Karpas-422 (cell line): ENCODE results near the gene CYB5B. TPM values are rescaled to one million over a fixed set of nuclear protein-coding genes. Genes with fewer than 3 reads are reported as not detected.

Experiments
- DNase-seq: peaks from one replicate; pipeline ENCODE4 v3.0.0-alpha.2; 2015
- H2AFZ ChIP-seq: fragments of 200-600 bp; sonication (generic); 2 replicates; pipeline ENCODE4 v1.6.1; 2014; ENCODE audit warnings: antibody characterized with exemption, low read length, mixed read lengths
- H3K27ac ChIP-seq: fragments of 200-600 bp; sonication (generic); 2 replicates; pipeline ENCODE4 v1.5.1; 2014; ENCODE audit warnings: mild to moderate bottlenecking, low read length, moderate library complexity
- H3K27me3 ChIP-seq: fragments of 200-600 bp; sonication (generic); 2 replicates; pipeline ENCODE4 v1.6.1; 2014; ENCODE audit warnings: low read length, mixed read lengths
- H3K36me3 ChIP-seq: fragments of 200-600 bp; sonication (generic); 2 replicates; pipeline ENCODE4 v1.6.1; 2014; ENCODE audit warnings: low read length, mixed read lengths; ENCODE audit not compliant: insufficient read depth
- H3K4me1 ChIP-seq: fragments of 200-600 bp; sonication (generic); 2 replicates; pipeline ENCODE4 v1.6.1; 2014; ENCODE audit warnings: mild to moderate bottlenecking, low read length, mixed read lengths
- H3K4me2 ChIP-seq: fragments of 200-600 bp; sonication (generic); 2 replicates; pipeline ENCODE4 v1.6.1; 2014; ENCODE audit warnings: low read length, low read depth, mild to moderate bottlenecking; ENCODE audit not compliant: poor library complexity, severe bottlenecking
- H3K4me3 ChIP-seq: fragments of 200-600 bp; sonication (generic); 2 replicates; pipeline ENCODE4 v1.5.1; 2014; ENCODE audit warnings: mild to moderate bottlenecking, antibody characterized with exemption, low read length, mixed read lengths
- H3K79me2 ChIP-seq: fragments of 200-600 bp; sonication (generic); 2 replicates; pipeline ENCODE4 v1.6.1; 2014; ENCODE audit warnings: mild to moderate bottlenecking, low read length, mixed read lengths
- H3K9ac ChIP-seq: fragments of 200-600 bp; sonication (generic); 2 replicates; pipeline ENCODE4 v1.6.0; 2014; ENCODE audit warnings: low read length
- H3K9me2 ChIP-seq: fragments of 200-600 bp; sonication (generic), shearing (Covaris generic); replicated peaks from 2 replicates; pipeline ENCODE4 v1.6.0; 2014; ENCODE audit warnings: mild to moderate bottlenecking, low read length, moderate library complexity; ENCODE audit not compliant: insufficient read depth
- H3K9me3 ChIP-seq: fragments of 300-700, 200-600 bp; sonication (generic); 2 replicates; pipeline ENCODE4 v1.6.1; 2014; ENCODE audit warnings: low read length, mixed read lengths
- H4K20me1 ChIP-seq: fragments of 200-600 bp; sonication (generic); 2 replicates; pipeline ENCODE4 v1.6.1; 2014; ENCODE audit warnings: mild to moderate bottlenecking, antibody characterized with exemption, low read length, low read depth; ENCODE audit not compliant: insufficient read depth
- total RNA-seq: library from RNA; depleted of rRNA; stranded (reverse); fragments of >200 nt; shearing (Covaris generic); gene quantifications from 2 replicates; pipeline ENCODE4 v1.2.3, GENCODE V29; 2014; ENCODE audit warnings: low replicate concordance

Gene CYB5B
- total RNA-seq, 1 experiment from 2014 or later, result 194 TPM

DNA sequence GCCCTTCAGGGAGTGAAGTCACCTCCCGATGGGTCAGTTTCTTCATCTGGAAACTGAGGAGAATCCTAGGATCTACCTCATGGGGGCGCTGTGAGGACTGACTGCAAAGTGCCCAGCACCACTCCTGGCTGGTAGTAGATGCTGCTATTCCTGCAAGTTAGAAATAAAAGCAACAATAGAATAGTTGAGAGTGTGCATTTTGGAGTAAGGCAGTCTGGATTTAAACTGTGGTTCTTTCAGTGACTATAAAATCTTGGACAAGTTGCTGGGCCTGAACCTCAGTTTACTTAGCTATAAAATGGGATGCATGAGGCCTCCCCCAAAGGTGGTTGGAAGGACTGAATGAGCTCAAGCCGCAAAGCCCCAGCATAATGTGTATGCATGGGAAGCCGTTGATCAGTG, 70.6 kb downstream of the CYB5B start:
- Histone ChIP-seq H3K79me2 (no peaks in the 10 kb centered on the region), H3K27ac (no peak overlapping the region), H3K36me3 (no peaks in the 10 kb centered on the region), H2AFZ (no peak overlapping the region), H3K27me3 (no peaks in the 10 kb centered on the region), H3K9me3 (no peaks in the 10 kb centered on the region), H3K9ac (no peak overlapping the region), H3K9me2 (no peaks in the 10 kb centered on the region), H4K20me1 (no peaks in the 10 kb centered on the region), H3K4me1 (no peaks in the 10 kb centered on the region), H3K4me2 (no peak overlapping the region), H3K4me3 (no peak overlapping the region)
- DNase-seq, result peak; percentile 81

DNA sequence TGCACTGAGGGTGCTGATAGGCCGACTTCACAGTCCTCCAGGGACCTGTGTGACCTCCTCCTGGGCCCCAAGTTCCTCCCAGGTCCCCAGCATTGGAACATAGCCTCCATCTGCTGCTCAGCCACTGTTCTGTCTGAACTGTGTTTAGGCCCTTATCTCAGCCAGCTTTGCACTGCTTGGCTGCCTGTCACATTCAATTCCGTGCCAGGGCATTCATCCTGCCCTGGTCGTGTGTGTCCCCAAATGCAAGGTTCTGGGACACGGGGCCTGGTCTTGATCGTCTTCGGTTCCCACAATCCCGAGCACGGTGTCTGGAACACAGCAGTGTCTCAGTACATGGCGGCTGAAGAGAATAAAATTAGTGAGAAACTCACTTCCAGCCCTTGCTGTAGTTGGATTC, 71.4 kb downstream of the CYB5B start:
- H3K9me3 ChIP-seq, result no peaks in the 10 kb centered on the region
- DNase-seq, result no peak
- no peak overlapping the region for H3K4me2 ChIP-seq
- H3K27ac ChIP-seq, result no peak overlapping the region
- no peak overlapping the region for H3K4me3 ChIP-seq
- H3K27me3 ChIP-seq, result no peaks in the 10 kb centered on the region
- H3K79me2 ChIP-seq, result no peaks in the 10 kb centered on the region
- no peaks in the 10 kb centered on the region for H4K20me1 ChIP-seq
- no peak overlapping the region for H3K9ac ChIP-seq
- no peaks in the 10 kb centered on the region for H3K36me3 ChIP-seq
- H3K4me1 ChIP-seq, result no peaks in the 10 kb centered on the region
- no peaks in the 10 kb centered on the region for H3K9me2 ChIP-seq
- H2AFZ ChIP-seq, result no peak overlapping the region

DNA sequence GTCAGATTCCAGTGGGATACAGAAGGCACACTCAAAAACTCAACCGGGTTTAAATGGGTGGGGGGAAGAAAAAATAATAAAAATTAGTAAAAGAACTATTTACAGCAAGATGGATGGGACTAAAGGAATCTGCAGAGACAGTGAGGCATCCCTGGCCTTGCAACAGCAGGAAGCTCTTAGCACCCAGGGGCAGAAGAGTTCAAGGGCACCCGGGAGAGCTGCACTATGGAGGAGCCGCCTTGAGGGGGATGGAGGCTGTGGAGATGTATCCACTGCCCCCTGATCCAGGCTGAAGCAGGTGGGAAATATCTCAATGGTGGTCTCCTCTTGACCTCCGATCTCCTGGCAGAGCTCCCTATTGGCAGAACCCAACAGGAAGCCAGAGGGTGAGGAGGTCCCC, 72.0 kb downstream of the CYB5B start:
- Histone ChIP-seq H3K27me3 (no peaks in the 10 kb centered on the region), H2AFZ (no peak overlapping the region), H3K4me3 (no peak overlapping the region), H3K36me3 (no peaks in the 10 kb centered on the region), H3K4me2 (no peak overlapping the region), H4K20me1 (no peaks in the 10 kb centered on the region), H3K9ac (no peak overlapping the region), H3K27ac (no peak overlapping the region), H3K79me2 (no peaks in the 10 kb centered on the region), H3K4me1 (no peaks in the 10 kb centered on the region), H3K9me3 (no peaks in the 10 kb centered on the region), H3K9me2 (no peaks in the 10 kb centered on the region)
- no peak for DNase-seq

DNA sequence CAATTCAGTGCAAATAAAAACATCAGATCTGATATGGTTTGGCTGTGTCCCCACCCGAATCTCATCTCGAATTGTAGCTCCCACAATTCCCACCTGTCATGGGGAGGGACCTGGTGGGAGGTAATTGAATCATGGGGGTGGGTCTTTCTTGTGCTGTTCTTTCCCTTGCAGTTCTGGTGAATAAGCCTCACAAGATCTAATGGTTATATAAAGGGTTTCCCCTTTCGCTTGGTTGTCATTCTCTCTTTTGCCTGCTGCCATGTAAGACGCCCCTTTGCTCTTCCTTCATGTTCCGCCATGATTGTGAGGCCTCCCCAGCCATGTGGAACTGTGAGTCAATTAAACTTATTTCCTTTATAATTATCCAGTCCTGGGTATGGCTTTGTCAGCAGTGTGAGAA, 72.5 kb downstream of the CYB5B start:
- H2AFZ ChIP-seq, result no peak overlapping the region
- H3K27me3 ChIP-seq, result no peaks in the 10 kb centered on the region
- no peak overlapping the region for H3K4me3 ChIP-seq
- no peaks in the 10 kb centered on the region for H3K79me2 ChIP-seq
- H3K9me3 ChIP-seq, result no peaks in the 10 kb centered on the region
- no peaks in the 10 kb centered on the region for H3K9me2 ChIP-seq
- H3K4me1 ChIP-seq, result no peaks in the 10 kb centered on the region
- no peak for DNase-seq
- no peak overlapping the region for H3K27ac ChIP-seq
- H3K9ac ChIP-seq, result no peak overlapping the region
- no peaks in the 10 kb centered on the region for H3K36me3 ChIP-seq
- H3K4me2 ChIP-seq, result no peak overlapping the region
- H4K20me1 ChIP-seq, result no peaks in the 10 kb centered on the region

DNA sequence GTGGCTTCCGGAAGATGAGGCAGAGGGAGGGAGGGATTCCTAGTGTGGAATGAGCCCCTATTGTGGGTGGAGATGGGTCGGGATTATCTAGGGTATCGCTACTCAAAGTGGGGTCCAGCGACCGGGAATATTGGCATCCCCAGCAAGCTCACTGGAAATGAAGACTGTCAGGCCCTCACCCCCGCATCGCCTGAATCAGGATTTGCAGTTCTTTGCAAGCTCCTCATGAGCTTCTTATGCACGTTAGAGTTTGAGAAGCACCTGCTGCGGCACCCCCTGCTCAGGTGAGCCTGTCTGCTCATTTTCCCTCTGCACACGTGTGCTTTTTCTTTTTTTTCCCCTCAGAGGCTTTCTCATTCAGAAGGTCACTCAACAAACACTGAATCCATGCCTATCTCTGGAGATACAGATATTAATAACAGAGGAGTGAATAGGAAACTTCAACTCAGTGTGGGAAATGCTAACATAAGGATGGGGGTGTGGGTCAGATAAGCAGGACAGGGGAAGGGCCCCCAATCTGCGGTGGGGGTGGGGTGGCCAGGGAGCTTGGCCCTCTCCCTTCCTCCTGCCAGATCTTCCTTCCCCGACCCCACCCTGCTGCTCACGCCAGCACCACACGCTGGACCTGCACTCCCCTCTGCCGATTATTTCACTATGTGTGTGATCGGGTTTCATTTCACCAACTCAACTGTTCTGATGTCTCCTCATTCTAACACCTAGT, 73.6 kb downstream of the CYB5B start:
- no peaks in the 10 kb centered on the region for H3K27me3 ChIP-seq
- no peak overlapping the region for H3K4me3 ChIP-seq
- H3K4me2 ChIP-seq, result no peak overlapping the region
- no peak overlapping the region for H2AFZ ChIP-seq
- no peak overlapping the region for H3K9ac ChIP-seq
- no peaks in the 10 kb centered on the region for H4K20me1 ChIP-seq
- no peak for DNase-seq
- H3K9me3 ChIP-seq, result no peaks in the 10 kb centered on the region
- H3K36me3 ChIP-seq, result no peaks in the 10 kb centered on the region
- H3K4me1 ChIP-seq, result no peaks in the 10 kb centered on the region
- no peaks in the 10 kb centered on the region for H3K79me2 ChIP-seq
- no peak overlapping the region for H3K27ac ChIP-seq
- H3K9me2 ChIP-seq, result no peaks in the 10 kb centered on the region

DNA sequence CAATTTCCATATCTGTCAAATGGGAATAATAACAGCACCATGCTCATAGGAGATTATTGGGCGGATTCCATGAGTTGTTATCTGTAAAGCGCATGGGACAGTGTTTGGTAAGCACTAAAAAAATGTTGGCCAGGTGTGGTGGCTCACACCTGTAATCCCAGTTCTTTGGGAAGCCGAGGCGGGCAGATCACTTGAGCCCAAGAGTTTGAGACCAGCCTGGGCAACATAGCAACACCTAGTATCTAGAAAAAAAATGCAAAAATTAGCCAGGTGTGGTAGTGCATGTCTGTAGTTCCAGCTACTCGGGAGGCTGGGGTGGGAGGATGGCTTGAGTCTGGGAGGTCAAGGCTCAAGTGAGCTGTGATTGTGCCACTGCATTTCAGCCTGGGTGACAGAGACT, 74.5 kb downstream of the CYB5B start:
- no peak overlapping the region for H3K4me3 ChIP-seq
- no peaks in the 10 kb centered on the region for H3K27me3 ChIP-seq
- no peaks in the 10 kb centered on the region for H3K36me3 ChIP-seq
- H3K9me3 ChIP-seq, result no peaks in the 10 kb centered on the region
- H3K9me2 ChIP-seq, result no peaks in the 10 kb centered on the region
- H3K79me2 ChIP-seq, result no peaks in the 10 kb centered on the region
- H3K4me2 ChIP-seq, result no peak overlapping the region
- H3K27ac ChIP-seq, result no peak overlapping the region
- no peak overlapping the region for H2AFZ ChIP-seq
- H3K4me1 ChIP-seq, result no peaks in the 10 kb centered on the region
- H3K9ac ChIP-seq, result no peak overlapping the region
- no peak for DNase-seq
- H4K20me1 ChIP-seq, result no peaks in the 10 kb centered on the region

DNA sequence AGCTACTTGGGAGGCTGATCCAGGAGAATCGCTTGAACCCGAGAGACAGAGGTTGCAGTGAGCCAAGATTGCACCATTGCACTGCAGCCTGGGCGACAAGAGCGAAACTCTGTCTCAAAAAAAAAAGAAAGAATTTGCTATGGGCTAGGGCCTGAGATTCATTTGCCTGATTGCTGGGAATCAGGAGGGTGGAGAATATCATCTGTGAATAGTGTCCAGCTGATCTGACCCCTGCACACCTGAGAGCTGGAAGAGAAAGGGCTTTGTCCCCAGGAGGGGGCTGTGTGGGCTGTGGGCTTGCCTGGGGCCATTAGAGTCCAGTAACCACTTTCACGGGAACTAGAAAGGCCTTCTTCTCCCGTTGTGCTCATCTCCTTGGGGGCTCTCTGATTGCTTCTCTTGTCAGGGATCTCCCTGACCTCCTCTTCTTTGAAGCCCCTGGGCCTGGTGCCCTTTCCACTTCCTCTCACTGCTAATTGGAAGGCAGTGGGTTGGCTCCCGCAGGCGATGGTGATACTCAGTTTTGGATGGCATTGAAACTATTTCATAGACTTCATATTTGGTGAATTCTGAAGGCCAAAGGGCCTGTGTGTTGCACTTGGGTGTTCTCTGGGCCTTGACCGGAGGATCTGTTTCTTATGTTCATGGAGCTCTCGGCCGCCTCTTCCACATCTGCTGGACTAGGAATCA, 75.3 kb downstream of the CYB5B start:
- no peaks in the 10 kb centered on the region for H3K79me2 ChIP-seq
- H3K4me2 ChIP-seq, result no peak overlapping the region
- H3K4me1 ChIP-seq, result no peaks in the 10 kb centered on the region
- no peaks in the 10 kb centered on the region for H3K36me3 ChIP-seq
- no peaks in the 10 kb centered on the region for H3K9me2 ChIP-seq
- no peak overlapping the region for H3K4me3 ChIP-seq
- no peaks in the 10 kb centered on the region for H3K9me3 ChIP-seq
- no peaks in the 10 kb centered on the region for H3K27me3 ChIP-seq
- DNase-seq, result no peak
- no peak overlapping the region for H3K27ac ChIP-seq
- no peak overlapping the region for H3K9ac ChIP-seq
- no peaks in the 10 kb centered on the region for H4K20me1 ChIP-seq
- H2AFZ ChIP-seq, result no peak overlapping the region

DNA sequence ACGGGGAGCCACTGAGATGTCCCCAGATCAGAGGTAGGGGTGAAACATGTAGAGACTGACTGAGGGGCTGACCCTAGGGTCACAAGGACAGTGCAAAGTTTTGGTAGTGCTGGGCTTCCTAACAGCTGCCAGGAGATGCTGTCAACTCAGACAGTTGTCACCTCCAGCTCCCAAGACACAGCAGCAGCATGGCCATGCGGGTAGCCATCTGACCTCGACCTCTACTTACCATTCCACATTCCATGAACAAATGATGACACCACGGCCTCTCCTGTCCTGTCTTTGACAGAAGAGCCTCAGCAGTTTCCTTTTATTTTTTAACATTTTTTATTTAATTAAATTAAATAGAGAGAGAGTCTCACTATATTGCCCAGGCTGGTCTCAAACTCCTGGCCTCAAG, 76.1 kb downstream of the CYB5B start:
- H4K20me1 ChIP-seq, result no peaks in the 10 kb centered on the region
- no peak overlapping the region for H3K4me2 ChIP-seq
- no peaks in the 10 kb centered on the region for H3K36me3 ChIP-seq
- H3K27me3 ChIP-seq, result no peaks in the 10 kb centered on the region
- no peaks in the 10 kb centered on the region for H3K9me3 ChIP-seq
- no peaks in the 10 kb centered on the region for H3K4me1 ChIP-seq
- no peaks in the 10 kb centered on the region for H3K9me2 ChIP-seq
- no peak overlapping the region for H2AFZ ChIP-seq
- H3K27ac ChIP-seq, result no peak overlapping the region
- no peak overlapping the region for H3K4me3 ChIP-seq
- H3K9ac ChIP-seq, result no peak overlapping the region
- no peaks in the 10 kb centered on the region for H3K79me2 ChIP-seq
- no peak for DNase-seq
